Caco-2 (cell line): ENCODE data around the gene ACOT2. TPM values are rescaled to one million over a fixed set of nuclear protein-coding genes. Genes with fewer than 3 reads are reported as not detected.

Experiments
- BruUV-seq: library from RNA; stranded (reverse); fragments of 400-500 nt; replicated peaks from 2 replicates; lab custom pipeline; 2021; lab: Mats Ljungman, UMichigan
- CTCF ChIA-PET: fragments of 300-600 bp; sonication (Branson Sonifier 250); formaldehyde crosslinking; loops from one replicate; lab custom pipeline; 2022; ENCODE audit warnings: antibody characterized with exemption; lab: Charles Lee
- POLR2A ChIA-PET: fragments of 300-600 bp; sonication (Branson Sonifier 250); formaldehyde crosslinking; loops from one replicate; lab custom pipeline; 2022; ENCODE audit warnings: antibody characterized with exemption; lab: Charles Lee
- DNase-seq, 2 experiments: peaks; one replicate each; pipeline versions ENCODE4 v3.0.0 to v3.0.0-alpha.2; 2020 to 2022
- H3K27me3 ChIP-seq: replicated peaks from 2 replicates; pipeline ENCODE4 v1.6.0; 2011; ENCODE audit warnings: low read length; ENCODE audit not compliant: control insufficient read depth, insufficient read depth
- H3K36me3 ChIP-seq: 2 replicates; pipeline ENCODE4 v1.5.1; 2011; ENCODE audit warnings: low read length; ENCODE audit not compliant: control insufficient read depth, insufficient read depth
- H3K4me1 ChIP-seq: fragments of 250-450 bp; sonication (Bioruptor Pico); 2 replicates; pipeline ENCODE4 v1.5.1; 2020; ENCODE audit warnings: mild to moderate bottlenecking
- H3K4me3 ChIP-seq: 2 replicates; pipeline ENCODE4 v1.5.1; 2011; ENCODE audit warnings: low read depth, mild to moderate bottlenecking, control low read depth, low read length
- H3K9me3 ChIP-seq: fragments of 250-450 bp; sonication (Bioruptor Pico); 2 replicates; pipeline ENCODE4 v1.5.1; 2020; ENCODE audit warnings: mild to moderate bottlenecking, moderate library complexity
- H3K27ac Mint-ChIP-seq: one replicate; pipeline ENCODE4 v1.8.0; 2022; ENCODE audit warnings: mixed read lengths; ENCODE audit not compliant: unreplicated experiment
- H3K27me3 Mint-ChIP-seq: one replicate; pipeline ENCODE4 v1.8.0; 2022; ENCODE audit warnings: mixed read lengths; ENCODE audit not compliant: insufficient read depth, unreplicated experiment
- H3K36me3 Mint-ChIP-seq: one replicate; pipeline ENCODE4 v1.8.0; 2022; ENCODE audit warnings: mild to moderate bottlenecking, mixed read lengths; ENCODE audit not compliant: insufficient read depth, unreplicated experiment
- H3K4me1 Mint-ChIP-seq: one replicate; pipeline ENCODE4 v1.8.0; 2022; ENCODE audit warnings: low read depth, mixed read lengths; ENCODE audit not compliant: unreplicated experiment
- H3K4me3 Mint-ChIP-seq: one replicate; pipeline ENCODE4 v1.8.0; 2022; ENCODE audit warnings: mild to moderate bottlenecking, moderate library complexity, mixed read lengths; ENCODE audit not compliant: unreplicated experiment
- H3K9me3 Mint-ChIP-seq: one replicate; pipeline ENCODE4 v1.8.0; 2022; ENCODE audit warnings: mixed read lengths; ENCODE audit not compliant: unreplicated experiment
- CTCF ChIP-seq, 2 experiments: fragments of 200-600 bp in 1 of 2; IDR thresholded peaks; 1 replicate in 1 of 2; 2 replicates in 1 of 2; pipeline versions ENCODE4 v1.5.1 to v1.8.0; 2011 to 2022; ENCODE audit warnings: antibody characterized with exemption in 1 of 2, control low read depth in 1 of 2, inconsistent platforms in 1 of 2, low read depth in 1 of 2, low read length in 1 of 2, mild to moderate bottlenecking in 1 of 2, moderate library complexity in 1 of 2; ENCODE audit not compliant: insufficient read depth in 1 of 2, severe bottlenecking in 1 of 2, unreplicated experiment in 1 of 2
- intact Hi-C: fragments of 100-400 bp; cut with micrococcal nuclease; formaldehyde crosslinking; loops from one replicate; pipeline ENCODE4 v1.10.0; 2022; ENCODE audit not compliant: unreplicated experiment
- total RNA-seq: library from RNA; stranded (reverse); gene quantifications from 2 replicates; pipeline ENCODE4 v1.2.3, GENCODE V29; 2022

ACOT2 gene
- total RNA-seq, 1 experiment from 2014 or later: 41.4 TPM

- H3K9me3 Mint-ChIP-seq: no peaks in the 10 kb centered on the region
- ChIA-PET POLR2A (no interaction called here), CTCF (no interaction called here)
- Histone ChIP-seq H3K27me3 (no peaks in the 10 kb centered on the region), H3K9me3 (no peaks in the 10 kb centered on the region), H3K4me3 (no peak overlapping the region), H3K4me1 (peaks cover 6% of the 10 kb centered on the region), H3K36me3 (no peaks in the 10 kb centered on the region)
- no peak for TF ChIP-seq CTCF (IDR thresholded peaks at IDR 0.05; ENCODE audit: insufficient read depth in 1 of 2, low read depth in 1 of 2, low read length in 1 of 2, severe bottlenecking in 1 of 2, unreplicated experiment in 1 of 2)
- no peak overlapping the region for H3K27ac Mint-ChIP-seq
- no peak overlapping the region for H3K4me3 Mint-ChIP-seq
- intact Hi-C loops: no loop called here
- no peaks in the 10 kb centered on the region for H3K27me3 Mint-ChIP-seq
- peaks cover 4% of the 10 kb centered on the region for H3K36me3 Mint-ChIP-seq
- DNase-seq: no peak
- BruUV-seq: no TSS peak
- peaks cover 6% of the 10 kb centered on the region for H3K4me1 Mint-ChIP-seq
Observed at GRCh38 chr14:73594491-73594890, 25.5 kb downstream of the ACOT2 start.

- no peaks in the 10 kb centered on the region for H3K36me3 Mint-ChIP-seq
- BruUV-seq: no TSS peak
- no peaks in the 10 kb centered on the region for H3K27me3 Mint-ChIP-seq
- H3K4me3 Mint-ChIP-seq: no peak overlapping the region
- intact Hi-C loops: loop anchor here (2.0 kb wide), 1 partner anchor 13 kb away; the partner anchor contains the start of gene ACOT6
- H3K36me3 ChIP-seq: no peaks in the 10 kb centered on the region
- peaks cover 12% of the 10 kb centered on the region for H3K4me1 Mint-ChIP-seq
- TF ChIP-seq CTCF (IDR thresholded peaks at IDR 0.05; ENCODE audit: insufficient read depth in 1 of 2, low read depth in 1 of 2, low read length in 1 of 2, severe bottlenecking in 1 of 2, unreplicated experiment in 1 of 2): no peak
- H3K9me3 ChIP-seq: no peaks in the 10 kb centered on the region
- POLR2A ChIA-PET: interaction anchor here (0.5 to 0.6 kb wide), 2 partner anchors 109 to 1549 kb away, joined by 3 read pairs; partner anchors contain the start of gene RIOX1
- no peak overlapping the region for H3K4me3 ChIP-seq
- no peak for DNase-seq
- H3K27me3 ChIP-seq: no peaks in the 10 kb centered on the region
- CTCF ChIA-PET: no interaction called here
- H3K27ac Mint-ChIP-seq: no peak overlapping the region
- no peaks in the 10 kb centered on the region for H3K9me3 Mint-ChIP-seq
- H3K4me1 ChIP-seq: peaks cover 12% of the 10 kb centered on the region
Observed at GRCh38 chr14:73599499-73599898, 30.5 kb downstream of the ACOT2 start.

- Histone ChIP-seq H3K9me3 (0 out of 2 replicates have a peak, but pooled peaks cover 4% of the 10 kb centered on the region), H3K27me3 (no peaks in the 10 kb centered on the region), H3K36me3 (no peaks in the 10 kb centered on the region), H3K4me3 (no peak overlapping the region), H3K4me1 (peaks cover 12% of the 10 kb centered on the region)
- Mint-ChIP-seq H3K9me3 (no peaks in the 10 kb centered on the region), H3K4me3 (no peak overlapping the region), H3K27ac (no peak overlapping the region), H3K36me3 (no peaks in the 10 kb centered on the region), H3K4me1 (peaks cover 12% of the 10 kb centered on the region), H3K27me3 (no peaks in the 10 kb centered on the region)
- no peak for DNase-seq
- POLR2A ChIA-PET: no interaction called here
- CTCF ChIA-PET: no interaction called here
- intact Hi-C loops: no loop called here
- no peak for TF ChIP-seq CTCF (IDR thresholded peaks at IDR 0.05; ENCODE audit: insufficient read depth in 1 of 2, low read depth in 1 of 2, low read length in 1 of 2, severe bottlenecking in 1 of 2, unreplicated experiment in 1 of 2)
- BruUV-seq: no TSS peak
Observed at GRCh38 chr14:73602994-73603393, 34.0 kb downstream of the ACOT2 start.
